HG02973 (cell line): ENCODE results near the gene KIF25.
"Not testable (repeated sequence)": the region's sequence is repeated elsewhere in the genome, so short reads cannot be mapped to it uniquely, and the experiment has no call there.

ENCODE experiments used
- ATAC-seq: cut with Tn5 transposase; IDR thresholded peaks from one replicate; pipeline ENCODE4 v1.9.1; 2021; ENCODE audit warnings: moderate library complexity; ENCODE audit not compliant: unreplicated experiment

Gene KIF25

GRCh38 chr6:168061269-168062210 lies 64.1 kb downstream of the KIF25 start:
- ATAC-seq = no peak

DNA sequence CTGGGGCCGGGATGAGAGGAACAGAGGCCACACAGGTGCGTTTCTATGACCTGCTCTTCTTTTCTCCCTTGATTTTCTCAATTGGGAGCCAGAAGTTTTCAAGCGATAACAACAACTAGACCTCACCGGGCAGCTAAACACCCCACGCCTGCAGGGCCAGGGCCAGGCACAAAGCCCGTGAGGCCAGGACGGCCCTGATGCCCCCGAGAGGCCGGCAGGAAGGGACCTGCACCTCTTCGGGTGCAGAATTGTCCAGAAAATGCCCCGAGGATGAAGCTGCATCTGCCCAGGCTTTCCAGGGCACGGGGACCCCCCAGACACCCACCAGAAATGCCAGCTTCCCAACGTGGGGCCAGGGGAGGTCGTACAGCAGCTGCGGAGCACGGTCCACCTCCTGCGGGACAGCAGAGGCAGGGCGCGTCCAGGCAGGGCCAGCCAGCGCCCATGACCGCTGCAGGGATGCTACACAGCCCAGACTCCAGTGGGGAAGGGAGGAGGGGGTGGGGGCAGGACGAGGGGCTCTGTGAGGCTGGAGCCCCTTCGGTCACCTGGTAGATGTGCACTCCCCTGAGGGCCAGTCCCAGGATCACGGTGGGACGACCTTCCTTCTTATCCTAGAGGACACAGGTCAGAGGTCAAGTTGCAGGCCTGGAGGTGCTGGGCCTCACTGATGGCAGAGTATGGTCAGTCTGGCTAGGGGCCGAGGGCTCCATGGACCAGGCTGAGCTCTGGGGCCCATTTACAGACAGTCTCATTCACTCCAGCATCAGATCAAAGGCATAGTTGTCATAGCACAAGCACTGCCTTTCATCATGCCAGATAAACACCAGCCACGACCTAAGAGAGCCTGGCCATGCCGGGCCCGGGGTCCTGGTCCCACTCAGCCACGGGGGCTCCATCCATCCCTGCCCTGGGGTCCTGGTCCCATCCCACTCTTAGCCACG lies 65.1 kb downstream of the KIF25 start:
- ATAC-seq = no peak

- no peak for ATAC-seq
Observed at GRCh38 chr6:168063431-168063830, 66.0 kb downstream of the KIF25 start.

DNA sequence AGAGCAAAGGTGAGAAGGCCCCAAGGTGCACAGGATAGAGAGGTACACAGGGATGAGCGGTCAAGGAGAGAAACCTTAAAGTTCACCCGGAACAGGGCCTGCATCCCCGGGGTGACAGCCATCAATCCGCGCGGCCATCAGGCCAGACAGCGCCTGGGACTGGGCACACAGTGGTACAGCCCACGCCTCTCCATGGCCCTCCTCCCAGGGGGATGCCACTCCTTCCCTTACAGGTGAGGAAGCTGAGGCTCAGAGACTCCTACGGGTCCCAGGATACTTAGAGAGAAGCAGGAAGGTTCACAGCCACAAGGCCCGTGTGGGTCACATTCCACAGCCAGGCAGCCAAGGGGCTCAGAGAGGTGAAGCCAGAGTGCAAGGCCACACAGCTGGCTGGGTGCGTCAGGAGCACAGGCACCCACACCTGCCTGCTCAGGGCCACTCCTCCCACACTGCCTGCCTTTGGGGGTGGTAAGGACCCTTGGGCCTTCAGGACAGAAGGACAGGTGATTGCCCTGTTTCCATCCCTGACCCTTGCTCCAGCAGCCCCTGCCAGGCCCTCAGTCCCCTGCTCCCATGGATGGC lies 66.8 kb downstream of the KIF25 start:
- no peak for ATAC-seq

DNA sequence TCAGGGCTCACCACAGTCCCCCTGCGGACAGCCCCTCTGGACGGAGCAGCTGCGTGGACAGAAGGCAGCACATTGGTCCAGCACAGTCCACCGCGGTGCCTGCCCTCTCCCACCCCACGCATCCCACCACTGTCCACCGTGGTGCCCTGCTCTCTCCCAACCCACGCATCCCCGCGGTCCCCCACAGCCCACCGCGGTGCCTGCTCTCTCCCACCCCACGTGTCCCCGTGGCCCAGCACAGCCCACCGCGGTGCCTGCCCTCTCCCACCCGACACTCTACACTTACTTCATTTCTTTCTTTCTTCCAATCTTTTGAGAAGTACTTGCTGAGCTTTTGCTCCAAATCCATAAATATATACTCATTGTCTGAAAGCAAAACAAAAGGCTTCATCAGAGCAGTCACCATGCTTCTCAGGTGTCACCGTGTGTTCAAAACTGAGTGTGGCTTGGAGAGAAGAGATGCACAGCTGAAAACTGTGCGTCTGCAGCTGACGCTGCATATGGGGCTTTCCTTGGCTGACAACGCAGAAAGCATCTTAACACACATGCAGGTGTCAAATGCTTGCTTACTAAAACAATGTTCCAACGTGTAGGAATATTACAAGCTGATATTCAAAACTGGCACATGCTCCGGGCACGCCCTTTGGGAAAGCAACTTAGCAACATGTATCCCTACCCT lies 69.7 kb downstream of the KIF25 start:
- no peak for ATAC-seq

DNA sequence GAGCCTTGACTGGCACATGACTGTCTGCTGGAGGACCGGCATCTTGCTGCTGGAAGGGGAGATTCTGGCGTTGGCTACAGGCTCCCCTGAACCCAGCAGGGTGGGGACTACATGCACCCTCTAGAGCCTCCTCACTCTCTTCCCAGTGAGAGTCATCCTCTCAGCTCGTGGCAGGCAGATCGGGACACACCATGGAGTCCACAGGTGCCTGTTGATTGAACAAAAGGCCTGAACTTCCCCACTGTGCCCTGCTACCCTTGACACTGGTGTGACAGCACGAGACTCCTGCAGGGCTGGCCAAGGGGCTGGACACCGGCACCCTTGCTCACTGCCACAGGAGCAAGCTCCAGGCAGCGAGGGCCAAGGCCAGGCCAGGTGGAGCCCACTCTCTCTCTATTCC lies 73.3 kb downstream of the KIF25 start:
- ATAC-seq = no peak

GRCh38 chr6:168071620-168072019 lies 74.1 kb downstream of the KIF25 start:
- no peak for ATAC-seq

DNA sequence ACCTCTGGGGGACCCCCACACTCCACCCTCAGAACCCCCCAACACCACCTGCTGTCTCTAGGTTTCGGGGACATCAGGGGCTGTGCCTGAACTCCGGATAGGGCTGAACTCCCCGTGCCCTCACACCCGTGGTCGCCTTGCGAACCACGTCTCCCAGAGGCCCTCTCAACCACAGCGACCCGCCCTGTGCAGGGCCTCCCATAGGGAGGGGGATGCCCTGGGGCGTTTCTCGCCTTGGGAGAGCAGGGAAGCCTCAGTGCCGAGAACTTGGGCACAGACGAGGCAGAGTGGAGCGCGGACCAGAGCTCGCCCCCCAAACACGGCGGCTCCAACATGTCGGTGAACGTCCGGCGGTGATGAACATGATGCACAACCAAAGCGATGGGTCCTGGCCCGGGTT lies 74.8 kb downstream of the KIF25 start:
- ATAC-seq = no peak

GRCh38 chr6:168072730-168073129 lies 75.3 kb downstream of the KIF25 start:
- ATAC-seq = no peak

- ATAC-seq = no peak
Observed at GRCh38 chr6:168073937-168074730, 76.7 kb downstream of the KIF25 start.

- no peak for ATAC-seq
Observed at GRCh38 chr6:168075216-168075615, 77.7 kb downstream of the KIF25 start.

GRCh38 chr6:168075787-168076202 lies 78.3 kb downstream of the KIF25 start:
- no peak for ATAC-seq

- not testable (repeated sequence) for ATAC-seq
Observed at GRCh38 chr6:168077401-168077800, 79.9 kb downstream of the KIF25 start.

DNA sequence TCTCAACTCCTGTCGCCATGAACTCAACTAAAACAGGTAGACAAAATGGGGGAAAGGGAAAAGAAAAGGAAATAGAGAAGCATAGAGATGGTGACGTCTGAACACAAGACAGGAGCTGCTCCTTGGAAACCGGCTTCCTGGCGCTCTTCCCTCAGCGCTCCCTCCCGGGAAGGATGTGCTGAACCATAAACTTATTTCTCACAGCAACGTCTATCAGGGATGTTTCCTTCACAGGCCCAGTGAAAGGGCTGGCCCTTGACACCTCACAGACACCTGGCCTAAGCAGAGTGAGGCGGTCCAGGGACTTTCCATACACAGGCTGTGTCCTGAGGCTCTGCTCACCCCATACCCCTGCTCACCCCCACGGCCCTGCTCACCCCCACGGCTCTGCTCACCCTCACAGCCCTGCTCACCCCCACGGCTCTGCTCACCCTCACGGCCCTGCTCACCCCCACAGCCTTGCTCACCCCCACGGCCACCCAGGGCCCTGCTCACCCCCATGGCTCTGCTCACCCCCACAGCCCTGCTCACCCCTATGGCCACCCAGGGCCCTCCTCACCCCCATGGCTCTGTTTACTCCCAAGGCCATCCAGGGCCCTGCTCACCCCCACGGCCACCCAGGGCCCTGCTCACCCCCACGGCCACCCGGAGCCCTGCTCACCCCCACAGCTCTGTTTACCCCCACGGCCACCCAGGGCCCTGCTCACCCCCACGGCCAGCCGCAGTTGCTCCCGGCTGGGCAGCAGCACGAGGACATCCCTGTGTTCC lies 80.9 kb downstream of the KIF25 start:
- ATAC-seq = no peak

- ATAC-seq = no peak
Observed at GRCh38 chr6:168078943-168079405, 81.5 kb downstream of the KIF25 start, which contains the start of gene FRMD1. Gene FRMD1, minus strand, starts transcription at chr6:168079212. Its CDS starts 118 bp downstream, at chr6:168079094.

- no peak for ATAC-seq
Observed at GRCh38 chr6:168080393-168081077, 83.1 kb downstream of the KIF25 start.

DNA sequence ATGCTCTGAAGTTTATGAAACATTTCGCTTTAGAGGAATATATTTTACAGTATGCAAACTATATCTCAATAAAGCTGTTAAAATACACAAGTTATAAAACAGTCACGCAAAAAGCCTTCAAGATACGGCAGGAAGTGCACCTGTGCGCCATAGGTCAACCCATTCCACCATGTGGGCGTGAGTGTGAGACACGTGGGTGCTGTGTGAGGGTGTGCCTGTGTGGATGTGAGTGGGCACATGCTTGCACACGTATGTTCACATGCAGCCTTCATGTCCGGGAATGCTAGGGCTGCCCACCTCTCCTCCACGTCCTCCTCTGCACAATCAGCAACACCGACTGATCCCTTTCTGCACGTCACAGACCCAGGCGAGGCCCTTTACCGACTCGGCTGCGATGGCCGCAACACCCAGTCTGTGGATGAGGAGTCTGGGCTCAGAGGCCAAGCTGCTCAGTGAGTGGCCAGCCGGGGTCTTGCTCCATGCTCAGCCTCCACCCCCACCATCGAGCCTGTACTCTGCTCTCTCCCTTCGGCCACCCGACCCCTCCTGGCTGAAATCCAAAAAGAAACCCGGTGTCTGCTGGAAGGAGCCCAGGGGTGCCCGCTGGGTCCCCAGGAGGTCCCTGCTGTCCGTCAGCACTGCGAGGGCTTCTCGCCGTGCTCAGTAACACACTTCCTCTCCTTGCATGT lies 84.5 kb downstream of the KIF25 start:
- ATAC-seq = no peak
